GM23338 (cell line): ENCODE results near the gene RASSF1. TPM values are rescaled to one million over a fixed set of nuclear protein-coding genes. Genes with fewer than 3 reads are reported as not detected.

ENCODE experiments used
- ATAC-seq: fragments of 200-7000 bp; cut with Tn5 transposase; 3 replicates; pipeline ENCODE4 v1.9.1; 2020
- DNase-seq: peaks from one replicate; pipeline ENCODE4 v3.0.0-alpha.2; 2015; ENCODE audit warnings: low spot score
- H2AFZ ChIP-seq: fragments of 200-600 bp; sonication (generic); 2 replicates; pipeline ENCODE4 v1.8.0; 2016; ENCODE audit warnings: antibody characterized with exemption, mild to moderate bottlenecking, moderate library complexity
- H3F3A ChIP-seq: fragments of 200-600 bp; sonication (generic); replicated peaks from 2 replicates; pipeline ENCODE4 v1.8.0; 2017; ENCODE audit warnings: antibody characterized with exemption, mixed run types, low read depth
- H3K27ac ChIP-seq: fragments of 200-600 bp; sonication (generic); 2 replicates; pipeline ENCODE4 v1.6.1; 2016; ENCODE audit warnings: low read depth
- H3K27me3 ChIP-seq: fragments of 200-600 bp; sonication (generic); 2 replicates; pipeline ENCODE4 v1.8.0; 2016; ENCODE audit warnings: mild to moderate bottlenecking, mixed run types, moderate library complexity; ENCODE audit not compliant: insufficient read depth
- H3K36me3 ChIP-seq: fragments of 200-600 bp; sonication (generic); 2 replicates; pipeline ENCODE4 v1.8.0; 2016; ENCODE audit warnings: mild to moderate bottlenecking; ENCODE audit not compliant: insufficient read depth
- H3K4me1 ChIP-seq: fragments of 200-600 bp; sonication (generic); 2 replicates; pipeline ENCODE4 v1.8.0; 2016; ENCODE audit warnings: mild to moderate bottlenecking, moderate library complexity; ENCODE audit not compliant: insufficient read depth
- H3K4me2 ChIP-seq: fragments of 200-600 bp; sonication (generic); 2 replicates; pipeline ENCODE4 v1.7.1; 2017; ENCODE audit warnings: mixed run types
- H3K4me3 ChIP-seq: fragments of 200-600 bp; sonication (generic); 2 replicates; pipeline ENCODE4 v1.6.1; 2016; ENCODE audit warnings: mixed run types
- H3K79me2 ChIP-seq: fragments of 200-600 bp; sonication (generic); replicated peaks from 2 replicates; pipeline ENCODE4 v1.8.0; 2017; ENCODE audit warnings: mild to moderate bottlenecking; ENCODE audit not compliant: insufficient read depth
- H3K9me2 ChIP-seq: fragments of 200-600 bp; sonication (generic); 2 replicates; pipeline ENCODE4 v1.8.0; 2017; ENCODE audit not compliant: insufficient read depth
- H4K20me1 ChIP-seq: fragments of 200-600 bp; sonication (generic); replicated peaks from 2 replicates; pipeline ENCODE4 v1.8.0; 2017; ENCODE audit warnings: mild to moderate bottlenecking; ENCODE audit not compliant: insufficient read depth
- H3K27ac Mint-ChIP-seq: 2 replicates; pipeline ENCODE4 v1.8.0; 2020; ENCODE audit warnings: inconsistent platforms, mild to moderate bottlenecking, moderate library complexity, mixed read lengths
- H3K27me3 Mint-ChIP-seq: 3 replicates; pipeline ENCODE4 v1.8.0; 2022; ENCODE audit warnings: low read depth, mild to moderate bottlenecking, moderate library complexity, mixed read lengths, inconsistent platforms; ENCODE audit not compliant: insufficient read depth, poor library complexity
- H3K36me3 Mint-ChIP-seq: 3 replicates; pipeline ENCODE4 v1.8.0; 2021; ENCODE audit warnings: low read depth, mild to moderate bottlenecking, inconsistent platforms, moderate library complexity, mixed read lengths
- H3K4me1 Mint-ChIP-seq: 3 replicates; pipeline ENCODE4 v1.8.0; 2020; ENCODE audit warnings: mild to moderate bottlenecking, inconsistent platforms, mixed read lengths
- H3K4me3 Mint-ChIP-seq: 3 replicates; pipeline ENCODE4 v1.8.0; 2021; ENCODE audit warnings: moderate library complexity, mild to moderate bottlenecking, inconsistent platforms, mixed read lengths
- H3K9me3 Mint-ChIP-seq: 3 replicates; pipeline ENCODE4 v1.8.0; 2020; ENCODE audit warnings: moderate library complexity, mild to moderate bottlenecking, inconsistent platforms, mixed read lengths
- CREB1 ChIP-seq: fragments of 250-450 bp; sonication (Bioruptor Pico); IDR thresholded peaks from 2 replicates; pipeline ENCODE4 v1.5.0; 2020; ENCODE audit warnings: low read depth, mild to moderate bottlenecking, moderate library complexity
- EZH2 ChIP-seq: fragments of 200-600 bp; sonication (generic); IDR thresholded peaks from one replicate; pipeline ENCODE4 v1.8.0; 2017; ENCODE audit warnings: antibody characterized with exemption, mild to moderate bottlenecking, low read depth; ENCODE audit not compliant: unreplicated experiment
- EZH2phosphoT487 ChIP-seq: fragments of 200-600 bp; sonication (generic); IDR thresholded peaks from one replicate; pipeline ENCODE4 v1.8.1; 2018; ENCODE audit warnings: antibody characterized with exemption; ENCODE audit not compliant: unreplicated experiment
- STAT1 ChIP-seq: IDR thresholded peaks from one replicate; pipeline ENCODE4 v1.6.1; 2016; ENCODE audit warnings: antibody characterized with exemption; ENCODE audit not compliant: unreplicated experiment
- ZNF114 ChIP-seq: fragments of 250-450 bp; sonication (Bioruptor Pico); IDR thresholded peaks from 2 replicates; pipeline ENCODE4 v1.5.0; 2020; ENCODE audit warnings: mild to moderate bottlenecking, moderate library complexity
- polyA plus RNA-seq: library from polyadenylated mRNA; unstranded; fragments of >200 nt; fragmentation: Nextera tagmentation; extraction: Ambion mirVana; gene quantifications from 2 replicates; pipeline ENCODE4 v1.2.1, GENCODE V29; 2016
- total RNA-seq: library from RNA; depleted of rRNA; stranded (reverse); fragments of >200 nt; shearing (Covaris generic); gene quantifications from 2 replicates; pipeline ENCODE4 v1.2.3, GENCODE V29; 2014
- TF ChIP-seq, protein P1 (sequence below): IDR thresholded peaks from 2 replicates; pipeline ENCODE4 v1.6.1; 2016; ENCODE audit warnings: antibody characterized with exemption
- TF ChIP-seq, protein P2 (sequence below): IDR thresholded peaks from one replicate; pipeline ENCODE4 v1.6.1; 2018; ENCODE audit warnings: antibody characterized with exemption; ENCODE audit not compliant: unreplicated experiment
- TF ChIP-seq, protein P3 (sequence below), 2 experiments: fragments of 200-600 bp in 1 of 2; sonication (generic) in 1 of 2; conservative IDR thresholded peaks; 2 replicates each; pipeline versions ENCODE4 v1.5.1 to v1.6.1; 2016 to 2017; ENCODE audit warnings: antibody characterized with exemption in 2 of 2, low read depth in 2 of 2, mild to moderate bottlenecking in 2 of 2, moderate library complexity in 1 of 2
- TF ChIP-seq, protein P4 (sequence below): fragments of 250-450 bp; sonication (Bioruptor Pico); IDR thresholded peaks from 2 replicates; pipeline ENCODE4 v1.5.0; 2020; ENCODE audit warnings: mild to moderate bottlenecking, moderate library complexity

Gene RASSF1
- total and polyA plus RNA-seq, 2 experiments from 2014 or later, result 9.6 to 15.7 TPM

DNA sequence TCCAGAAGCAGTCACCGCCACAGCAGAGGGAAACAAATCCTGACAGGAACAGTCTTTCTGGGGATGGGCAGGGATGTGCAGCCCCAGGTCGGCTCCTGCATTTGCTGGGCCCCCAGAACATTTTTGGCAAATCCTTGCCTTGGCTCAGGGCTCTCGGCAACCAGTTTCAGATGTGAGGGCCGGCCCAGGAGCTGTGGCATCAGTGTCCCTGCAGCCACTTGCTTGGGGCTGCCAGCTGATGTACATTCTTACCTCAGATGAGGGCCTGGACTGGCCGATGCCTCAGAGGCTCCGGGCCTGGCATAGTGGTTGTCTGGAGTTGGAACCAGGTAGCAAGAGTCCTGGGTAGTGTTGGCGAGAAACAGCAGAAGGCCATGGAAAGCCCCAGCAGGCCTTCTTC lies 14.2 kb upstream of the RASSF1 start:
- H4K20me1 ChIP-seq, result peaks cover 24% of the 10 kb centered on the region
- no peaks in the 10 kb centered on the region for H3K36me3 ChIP-seq
- peaks cover 13% of the 10 kb centered on the region; the same call in 1 of the 2 replicates for H3K4me1 ChIP-seq
- peaks cover 31% of the 10 kb centered on the region for H3K4me1 Mint-ChIP-seq
- peaks cover 21% of the 10 kb centered on the region for H3K79me2 ChIP-seq
- peaks cover 8% of the 10 kb centered on the region for H3K36me3 Mint-ChIP-seq
- no peak overlapping the region for H3K4me2 ChIP-seq
- H3K4me3 ChIP-seq, result no peak overlapping the region
- no peak overlapping the region for H2AFZ ChIP-seq
- no peak for TF ChIP-seq STAT1
- no peak for TF ChIP-seq CREB1 (CRISPR knock-in tag)
- TF ChIP-seq, protein P1, sequence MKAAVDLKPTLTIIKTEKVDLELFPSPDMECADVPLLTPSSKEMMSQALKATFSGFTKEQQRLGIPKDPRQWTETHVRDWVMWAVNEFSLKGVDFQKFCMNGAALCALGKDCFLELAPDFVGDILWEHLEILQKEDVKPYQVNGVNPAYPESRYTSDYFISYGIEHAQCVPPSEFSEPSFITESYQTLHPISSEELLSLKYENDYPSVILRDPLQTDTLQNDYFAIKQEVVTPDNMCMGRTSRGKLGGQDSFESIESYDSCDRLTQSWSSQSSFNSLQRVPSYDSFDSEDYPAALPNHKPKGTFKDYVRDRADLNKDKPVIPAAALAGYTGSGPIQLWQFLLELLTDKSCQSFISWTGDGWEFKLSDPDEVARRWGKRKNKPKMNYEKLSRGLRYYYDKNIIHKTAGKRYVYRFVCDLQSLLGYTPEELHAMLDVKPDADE, result no peak
- TF ChIP-seq, protein P2, sequence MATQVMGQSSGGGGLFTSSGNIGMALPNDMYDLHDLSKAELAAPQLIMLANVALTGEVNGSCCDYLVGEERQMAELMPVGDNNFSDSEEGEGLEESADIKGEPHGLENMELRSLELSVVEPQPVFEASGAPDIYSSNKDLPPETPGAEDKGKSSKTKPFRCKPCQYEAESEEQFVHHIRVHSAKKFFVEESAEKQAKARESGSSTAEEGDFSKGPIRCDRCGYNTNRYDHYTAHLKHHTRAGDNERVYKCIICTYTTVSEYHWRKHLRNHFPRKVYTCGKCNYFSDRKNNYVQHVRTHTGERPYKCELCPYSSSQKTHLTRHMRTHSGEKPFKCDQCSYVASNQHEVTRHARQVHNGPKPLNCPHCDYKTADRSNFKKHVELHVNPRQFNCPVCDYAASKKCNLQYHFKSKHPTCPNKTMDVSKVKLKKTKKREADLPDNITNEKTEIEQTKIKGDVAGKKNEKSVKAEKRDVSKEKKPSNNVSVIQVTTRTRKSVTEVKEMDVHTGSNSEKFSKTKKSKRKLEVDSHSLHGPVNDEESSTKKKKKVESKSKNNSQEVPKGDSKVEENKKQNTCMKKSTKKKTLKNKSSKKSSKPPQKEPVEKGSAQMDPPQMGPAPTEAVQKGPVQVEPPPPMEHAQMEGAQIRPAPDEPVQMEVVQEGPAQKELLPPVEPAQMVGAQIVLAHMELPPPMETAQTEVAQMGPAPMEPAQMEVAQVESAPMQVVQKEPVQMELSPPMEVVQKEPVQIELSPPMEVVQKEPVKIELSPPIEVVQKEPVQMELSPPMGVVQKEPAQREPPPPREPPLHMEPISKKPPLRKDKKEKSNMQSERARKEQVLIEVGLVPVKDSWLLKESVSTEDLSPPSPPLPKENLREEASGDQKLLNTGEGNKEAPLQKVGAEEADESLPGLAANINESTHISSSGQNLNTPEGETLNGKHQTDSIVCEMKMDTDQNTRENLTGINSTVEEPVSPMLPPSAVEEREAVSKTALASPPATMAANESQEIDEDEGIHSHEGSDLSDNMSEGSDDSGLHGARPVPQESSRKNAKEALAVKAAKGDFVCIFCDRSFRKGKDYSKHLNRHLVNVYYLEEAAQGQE, result no peak
- TF ChIP-seq ZNF114 (CRISPR knock-in tag), result no peak
- TF ChIP-seq, protein P3, sequence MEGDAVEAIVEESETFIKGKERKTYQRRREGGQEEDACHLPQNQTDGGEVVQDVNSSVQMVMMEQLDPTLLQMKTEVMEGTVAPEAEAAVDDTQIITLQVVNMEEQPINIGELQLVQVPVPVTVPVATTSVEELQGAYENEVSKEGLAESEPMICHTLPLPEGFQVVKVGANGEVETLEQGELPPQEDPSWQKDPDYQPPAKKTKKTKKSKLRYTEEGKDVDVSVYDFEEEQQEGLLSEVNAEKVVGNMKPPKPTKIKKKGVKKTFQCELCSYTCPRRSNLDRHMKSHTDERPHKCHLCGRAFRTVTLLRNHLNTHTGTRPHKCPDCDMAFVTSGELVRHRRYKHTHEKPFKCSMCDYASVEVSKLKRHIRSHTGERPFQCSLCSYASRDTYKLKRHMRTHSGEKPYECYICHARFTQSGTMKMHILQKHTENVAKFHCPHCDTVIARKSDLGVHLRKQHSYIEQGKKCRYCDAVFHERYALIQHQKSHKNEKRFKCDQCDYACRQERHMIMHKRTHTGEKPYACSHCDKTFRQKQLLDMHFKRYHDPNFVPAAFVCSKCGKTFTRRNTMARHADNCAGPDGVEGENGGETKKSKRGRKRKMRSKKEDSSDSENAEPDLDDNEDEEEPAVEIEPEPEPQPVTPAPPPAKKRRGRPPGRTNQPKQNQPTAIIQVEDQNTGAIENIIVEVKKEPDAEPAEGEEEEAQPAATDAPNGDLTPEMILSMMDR (conservative IDR thresholded peaks at IDR 0.05; ENCODE audit: low read depth in 2 of 2), result no peak
- no peak for TF ChIP-seq EZH2
- TF ChIP-seq, protein P4, sequence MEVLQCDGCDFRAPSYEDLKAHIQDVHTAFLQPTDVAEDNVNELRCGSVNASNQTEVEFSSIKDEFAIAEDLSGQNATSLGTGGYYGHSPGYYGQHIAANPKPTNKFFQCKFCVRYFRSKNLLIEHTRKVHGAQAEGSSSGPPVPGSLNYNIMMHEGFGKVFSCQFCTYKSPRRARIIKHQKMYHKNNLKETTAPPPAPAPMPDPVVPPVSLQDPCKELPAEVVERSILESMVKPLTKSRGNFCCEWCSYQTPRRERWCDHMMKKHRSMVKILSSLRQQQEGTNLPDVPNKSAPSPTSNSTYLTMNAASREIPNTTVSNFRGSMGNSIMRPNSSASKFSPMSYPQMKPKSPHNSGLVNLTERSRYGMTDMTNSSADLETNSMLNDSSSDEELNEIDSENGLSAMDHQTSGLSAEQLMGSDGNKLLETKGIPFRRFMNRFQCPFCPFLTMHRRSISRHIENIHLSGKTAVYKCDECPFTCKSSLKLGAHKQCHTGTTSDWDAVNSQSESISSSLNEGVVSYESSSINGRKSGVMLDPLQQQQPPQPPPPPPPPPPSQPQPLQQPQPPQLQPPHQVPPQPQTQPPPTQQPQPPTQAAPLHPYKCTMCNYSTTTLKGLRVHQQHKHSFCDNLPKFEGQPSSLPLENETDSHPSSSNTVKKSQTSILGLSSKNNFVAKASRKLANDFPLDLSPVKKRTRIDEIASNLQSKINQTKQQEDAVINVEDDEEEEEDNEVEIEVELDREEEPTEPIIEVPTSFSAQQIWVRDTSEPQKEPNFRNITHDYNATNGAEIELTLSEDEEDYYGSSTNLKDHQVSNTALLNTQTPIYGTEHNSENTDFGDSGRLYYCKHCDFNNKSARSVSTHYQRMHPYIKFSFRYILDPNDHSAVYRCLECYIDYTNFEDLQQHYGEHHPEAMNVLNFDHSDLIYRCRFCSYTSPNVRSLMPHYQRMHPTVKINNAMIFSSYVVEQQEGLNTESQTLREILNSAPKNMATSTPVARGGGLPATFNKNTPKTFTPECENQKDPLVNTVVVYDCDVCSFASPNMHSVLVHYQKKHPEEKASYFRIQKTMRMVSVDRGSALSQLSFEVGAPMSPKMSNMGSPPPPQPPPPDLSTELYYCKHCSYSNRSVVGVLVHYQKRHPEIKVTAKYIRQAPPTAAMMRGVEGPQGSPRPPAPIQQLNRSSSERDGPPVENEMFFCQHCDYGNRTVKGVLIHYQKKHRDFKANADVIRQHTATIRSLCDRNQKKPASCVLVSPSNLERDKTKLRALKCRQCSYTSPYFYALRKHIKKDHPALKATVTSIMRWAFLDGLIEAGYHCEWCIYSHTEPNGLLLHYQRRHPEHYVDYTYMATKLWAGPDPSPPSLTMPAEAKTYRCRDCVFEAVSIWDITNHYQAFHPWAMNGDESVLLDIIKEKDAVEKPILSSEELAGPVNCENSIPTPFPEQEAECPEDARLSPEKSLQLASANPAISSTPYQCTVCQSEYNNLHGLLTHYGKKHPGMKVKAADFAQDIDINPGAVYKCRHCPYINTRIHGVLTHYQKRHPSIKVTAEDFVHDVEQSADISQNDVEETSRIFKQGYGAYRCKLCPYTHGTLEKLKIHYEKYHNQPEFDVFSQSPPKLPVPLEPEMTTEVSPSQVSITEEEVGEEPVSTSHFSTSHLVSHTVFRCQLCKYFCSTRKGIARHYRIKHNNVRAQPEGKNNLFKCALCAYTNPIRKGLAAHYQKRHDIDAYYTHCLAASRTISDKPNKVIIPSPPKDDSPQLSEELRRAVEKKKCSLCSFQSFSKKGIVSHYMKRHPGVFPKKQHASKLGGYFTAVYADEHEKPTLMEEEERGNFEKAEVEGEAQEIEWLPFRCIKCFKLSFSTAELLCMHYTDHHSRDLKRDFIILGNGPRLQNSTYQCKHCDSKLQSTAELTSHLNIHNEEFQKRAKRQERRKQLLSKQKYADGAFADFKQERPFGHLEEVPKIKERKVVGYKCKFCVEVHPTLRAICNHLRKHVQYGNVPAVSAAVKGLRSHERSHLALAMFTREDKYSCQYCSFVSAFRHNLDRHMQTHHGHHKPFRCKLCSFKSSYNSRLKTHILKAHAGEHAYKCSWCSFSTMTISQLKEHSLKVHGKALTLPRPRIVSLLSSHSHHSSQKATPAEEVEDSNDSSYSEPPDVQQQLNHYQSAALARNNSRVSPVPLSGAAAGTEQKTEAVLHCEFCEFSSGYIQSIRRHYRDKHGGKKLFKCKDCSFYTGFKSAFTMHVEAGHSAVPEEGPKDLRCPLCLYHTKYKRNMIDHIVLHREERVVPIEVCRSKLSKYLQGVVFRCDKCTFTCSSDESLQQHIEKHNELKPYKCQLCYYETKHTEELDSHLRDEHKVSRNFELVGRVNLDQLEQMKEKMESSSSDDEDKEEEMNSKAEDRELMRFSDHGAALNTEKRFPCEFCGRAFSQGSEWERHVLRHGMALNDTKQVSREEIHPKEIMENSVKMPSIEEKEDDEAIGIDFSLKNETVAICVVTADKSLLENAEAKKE (CRISPR knock-in tag), result no peak
- TF ChIP-seq EZH2phosphoT487, result no peak
- H3F3A ChIP-seq, result no peaks in the 10 kb centered on the region
- no peaks in the 10 kb centered on the region for H3K27me3 ChIP-seq
- no peak overlapping the region for H3K4me3 Mint-ChIP-seq
- no peak overlapping the region for H3K27ac ChIP-seq
- H3K9me2 ChIP-seq, result no peaks in the 10 kb centered on the region
- H3K27me3 Mint-ChIP-seq, result peaks cover 11% of the 10 kb centered on the region
- H3K27ac Mint-ChIP-seq, result no peak overlapping the region
- H3K9me3 Mint-ChIP-seq, result no peaks in the 10 kb centered on the region
- no peak for DNase-seq
- no peak for ATAC-seq
